HEK293 (cell line): ENCODE measurements around the gene GON7.

Source experiments
- CTCF ChIA-PET: fragments of 350-600 bp; formaldehyde crosslinking; extraction: SDS; loops from one replicate; lab custom pipeline; 2021; ENCODE audit warnings: antibody characterized with exemption; lab: Yijun Ruan, JAX
- POLR2A ChIA-PET: fragments of 300-600 bp; formaldehyde crosslinking; extraction: SDS; loops from one replicate; lab custom pipeline; 2020; ENCODE audit warnings: antibody characterized with exemption, inconsistent platforms; lab: Yijun Ruan, JAX
- H3K27ac ChIP-seq: fragments of 200-500 bp; sonication (Bioruptor generic); 2 replicates; pipeline ENCODE4 v1.5.1; 2014; ENCODE audit warnings: low read depth, low read length, control low read depth, inconsistent platforms; ENCODE audit errors: extremely low read depth
- H3K36me3 ChIP-seq, 2 experiments: fragments of 200-500 bp in 1 of 2; sonication (Bioruptor generic) in 1 of 2; 1 replicate in 1 of 2; 2 replicates in 1 of 2; pipeline ENCODE4 v1.5.1; 2014 to 2017; ENCODE audit warnings: inconsistent platforms in 2 of 2, low read length in 2 of 2; ENCODE audit not compliant: control insufficient read depth in 2 of 2, insufficient read depth in 1 of 2
- H3K4me1 ChIP-seq: fragments of 200-500 bp; sonication (Bioruptor generic); 2 replicates; pipeline ENCODE4 v1.5.1; 2014; ENCODE audit warnings: mild to moderate bottlenecking, low read length, inconsistent platforms; ENCODE audit not compliant: control insufficient read depth, insufficient read depth
- H3K4me3 ChIP-seq: 2 replicates; pipeline ENCODE4 v1.5.1; 2011; ENCODE audit warnings: low read depth, mild to moderate bottlenecking, control low read depth, low read length, moderate library complexity
- H3K9me3 ChIP-seq: fragments of 200-500 bp; sonication (Bioruptor generic); 2 replicates; pipeline ENCODE4 v1.5.1; 2014; ENCODE audit warnings: low read depth, low read length, inconsistent platforms; ENCODE audit not compliant: control insufficient read depth, insufficient read depth
- GLI4 ChIP-seq: fragments of 450-650 bp; formaldehyde crosslinking; IDR thresholded peaks from 2 replicates; pipeline ENCODE4 v1.5.1; 2016; ENCODE audit warnings: missing biosample characterization, missing genetic modification characterization
- KLF10 ChIP-seq: fragments of 450-650 bp; IDR thresholded peaks from 2 replicates; pipeline ENCODE4 v1.5.1; 2018; ENCODE audit warnings: missing biosample characterization, mild to moderate bottlenecking, missing genetic modification characterization
- KLF7 ChIP-seq: fragments of 450-650 bp; formaldehyde crosslinking; IDR thresholded peaks from 2 replicates; pipeline ENCODE4 v1.5.1; 2016; ENCODE audit warnings: missing biosample characterization, missing genetic modification characterization, borderline replicate concordance
- OSR2 ChIP-seq: fragments of 450-650 bp; formaldehyde crosslinking; IDR thresholded peaks from 2 replicates; pipeline ENCODE4 v1.5.1; 2016; ENCODE audit warnings: missing biosample characterization, missing genetic modification characterization
- RBAK ChIP-seq: fragments of 450-650 bp; formaldehyde crosslinking; IDR thresholded peaks from 2 replicates; pipeline ENCODE4 v1.5.1; 2016; ENCODE audit warnings: missing biosample characterization, missing genetic modification characterization
- SALL2 ChIP-seq: fragments of 450-650 bp; formaldehyde crosslinking; IDR thresholded peaks from 2 replicates; pipeline ENCODE4 v1.5.0; 2017; ENCODE audit warnings: missing biosample characterization, mild to moderate bottlenecking, missing genetic modification characterization, borderline replicate concordance
- SP2 ChIP-seq: fragments of 450-650 bp; formaldehyde crosslinking; IDR thresholded peaks from 2 replicates; pipeline ENCODE4 v1.5.1; 2016; ENCODE audit warnings: missing biosample characterization, missing genetic modification characterization
- YY2 ChIP-seq: fragments of 450-650 bp; formaldehyde crosslinking; IDR thresholded peaks from 2 replicates; pipeline ENCODE4 v1.5.1; 2016; ENCODE audit warnings: missing biosample characterization, missing genetic modification characterization
- ZBTB8A ChIP-seq: fragments of 450-650 bp; formaldehyde crosslinking; IDR thresholded peaks from 2 replicates; pipeline ENCODE4 v1.5.1; 2016; ENCODE audit warnings: missing biosample characterization, missing genetic modification characterization
- ZFP41 ChIP-seq: fragments of 450-650 bp; formaldehyde crosslinking; IDR thresholded peaks from 2 replicates; pipeline ENCODE4 v1.5.1; 2016; ENCODE audit warnings: missing biosample characterization, missing genetic modification characterization, borderline replicate concordance
- ZNF157 ChIP-seq: fragments of 450-650 bp; formaldehyde crosslinking; IDR thresholded peaks from 2 replicates; pipeline ENCODE4 v1.5.1; 2016; ENCODE audit warnings: missing biosample characterization, missing genetic modification characterization
- ZNF16 ChIP-seq: fragments of 450-650 bp; formaldehyde crosslinking; IDR thresholded peaks from 2 replicates; pipeline ENCODE4 v1.5.1; 2016; ENCODE audit warnings: low read depth, missing biosample characterization, missing genetic modification characterization
- ZNF394 ChIP-seq: fragments of 450-650 bp; formaldehyde crosslinking; IDR thresholded peaks from 2 replicates; pipeline ENCODE4 v1.5.1; 2016; ENCODE audit warnings: missing biosample characterization, missing genetic modification characterization, mild to moderate bottlenecking, moderate library complexity, borderline replicate concordance
- ZNF530 ChIP-seq: fragments of 450-650 bp; formaldehyde crosslinking; IDR thresholded peaks from 2 replicates; pipeline ENCODE4 v1.5.1; 2016; ENCODE audit warnings: low read depth, missing biosample characterization, missing genetic modification characterization
- ZNF561 ChIP-seq: fragments of 450-650 bp; IDR thresholded peaks from 2 replicates; pipeline ENCODE4 v1.5.1; 2018; ENCODE audit warnings: missing biosample characterization, missing genetic modification characterization, borderline replicate concordance
- ZNF600 ChIP-seq: fragments of 450-650 bp; formaldehyde crosslinking; IDR thresholded peaks from 2 replicates; pipeline ENCODE4 v1.5.1; 2016; ENCODE audit warnings: missing biosample characterization, missing genetic modification characterization
- ZNF626 ChIP-seq: fragments of 450-650 bp; sonication (Bioruptor Pico); formaldehyde crosslinking; IDR thresholded peaks from 2 replicates; pipeline ENCODE4 v1.5.1; 2018; ENCODE audit warnings: missing biosample characterization, missing genetic modification characterization, inconsistent platforms
- ZNF664 ChIP-seq: fragments of 450-650 bp; formaldehyde crosslinking; IDR thresholded peaks from 2 replicates; pipeline ENCODE4 v1.5.1; 2016; ENCODE audit warnings: missing biosample characterization, missing genetic modification characterization
- ZNF768 ChIP-seq: fragments of 450-650 bp; formaldehyde crosslinking; IDR thresholded peaks from 2 replicates; pipeline ENCODE4 v1.5.1; 2018; ENCODE audit warnings: missing biosample characterization, mild to moderate bottlenecking, missing genetic modification characterization
- ZNF792 ChIP-seq: fragments of 450-650 bp; formaldehyde crosslinking; IDR thresholded peaks from 2 replicates; pipeline ENCODE4 v1.5.1; 2016; ENCODE audit warnings: missing biosample characterization, missing genetic modification characterization
- TF ChIP-seq, protein P1 (sequence below): fragments of 450-650 bp; formaldehyde crosslinking; IDR thresholded peaks from 2 replicates; pipeline ENCODE4 v1.5.1; 2016; ENCODE audit warnings: missing biosample characterization, missing genetic modification characterization
- TF ChIP-seq, protein P2 (sequence below): fragments of 450-650 bp; formaldehyde crosslinking; IDR thresholded peaks from 2 replicates; pipeline ENCODE4 v1.5.1; 2016; ENCODE audit warnings: missing biosample characterization, missing genetic modification characterization
- TF ChIP-seq, protein P3 (sequence below): fragments of 450-650 bp; formaldehyde crosslinking; IDR thresholded peaks from 2 replicates; pipeline ENCODE4 v1.5.1; 2016; ENCODE audit warnings: missing biosample characterization, missing genetic modification characterization
- TF ChIP-seq, protein P4 (sequence below): fragments of 450-650 bp; formaldehyde crosslinking; IDR thresholded peaks from 2 replicates; pipeline ENCODE4 v1.5.1; 2017; ENCODE audit warnings: missing biosample characterization, missing genetic modification characterization
- TF ChIP-seq, protein P5 (sequence below): sonication (generic); formaldehyde crosslinking; IDR thresholded peaks from 2 replicates; pipeline ENCODE4 v1.8.1; 2022; ENCODE audit warnings: mild to moderate bottlenecking, moderate library complexity, missing genetic modification reagents
- TF ChIP-seq, protein P6 (sequence below): fragments of 450-650 bp; formaldehyde crosslinking; IDR thresholded peaks from 2 replicates; pipeline ENCODE4 v1.5.1; 2016; ENCODE audit warnings: missing biosample characterization, missing genetic modification characterization
- TF ChIP-seq, protein P7 (sequence below): fragments of 450-650 bp; formaldehyde crosslinking; IDR thresholded peaks from 2 replicates; pipeline ENCODE4 v1.5.1; 2016; ENCODE audit warnings: missing biosample characterization, missing genetic modification characterization

Gene GON7

DNA sequence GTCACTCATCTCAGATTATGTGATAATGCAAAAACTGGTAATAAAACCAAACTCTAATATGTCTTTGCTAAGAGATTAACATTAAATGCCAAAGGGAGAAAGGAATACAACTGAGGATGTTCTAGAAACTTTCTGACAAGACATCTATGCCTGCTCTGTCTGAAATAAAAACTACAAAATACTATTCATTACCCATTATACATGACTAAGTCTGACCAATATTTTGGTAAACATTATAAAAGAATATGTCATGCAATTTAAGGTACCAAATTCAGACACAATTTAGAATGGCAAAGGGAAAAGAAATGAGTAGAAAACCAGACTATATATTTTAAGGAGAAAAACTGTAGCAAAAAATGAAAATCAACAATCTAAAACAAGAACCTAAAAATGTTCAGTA lies 39.7 kb upstream of the GON7 start:
- Histone ChIP-seq H3K27ac (no peak overlapping the region), H3K4me3 (no peak overlapping the region), H3K36me3 (peaks cover 17 to 60% of the 10 kb centered on the region in 2 experiments), H3K4me1 (no peaks in the 10 kb centered on the region; the same call in 1 of the 2 replicates), H3K9me3 (no peaks in the 10 kb centered on the region)
- TF ChIP-seq SP2 (no peak), ZNF768 (tag by site-specific recombination) (no peak), ZBTB8A (tag by site-specific recombination) (no peak), ZNF600 (tag by site-specific recombination) (no peak), OSR2 (tag by site-specific recombination) (no peak), ZNF16 (tag by site-specific recombination) (no peak), KLF7 (tag by site-specific recombination) (no peak), GLI4 (tag by site-specific recombination) (no peak), KLF10 (tag by site-specific recombination) (no peak), ZFP41 (tag by site-specific recombination) (no peak), ZNF792 (no peak), ZNF561 (tag by site-specific recombination) (no peak), ZNF626 (tag by site-specific recombination) (no peak), ZNF664 (tag by site-specific recombination) (no peak)
- TF ChIP-seq, protein P1, sequence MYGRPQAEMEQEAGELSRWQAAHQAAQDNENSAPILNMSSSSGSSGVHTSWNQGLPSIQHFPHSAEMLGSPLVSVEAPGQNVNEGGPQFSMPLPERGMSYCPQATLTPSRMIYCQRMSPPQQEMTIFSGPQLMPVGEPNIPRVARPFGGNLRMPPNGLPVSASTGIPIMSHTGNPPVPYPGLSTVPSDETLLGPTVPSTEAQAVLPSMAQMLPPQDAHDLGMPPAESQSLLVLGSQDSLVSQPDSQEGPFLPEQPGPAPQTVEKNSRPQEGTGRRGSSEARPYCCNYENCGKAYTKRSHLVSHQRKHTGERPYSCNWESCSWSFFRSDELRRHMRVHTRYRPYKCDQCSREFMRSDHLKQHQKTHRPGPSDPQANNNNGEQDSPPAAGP (tag by site-specific recombination): no peak
- TF ChIP-seq, protein P2, sequence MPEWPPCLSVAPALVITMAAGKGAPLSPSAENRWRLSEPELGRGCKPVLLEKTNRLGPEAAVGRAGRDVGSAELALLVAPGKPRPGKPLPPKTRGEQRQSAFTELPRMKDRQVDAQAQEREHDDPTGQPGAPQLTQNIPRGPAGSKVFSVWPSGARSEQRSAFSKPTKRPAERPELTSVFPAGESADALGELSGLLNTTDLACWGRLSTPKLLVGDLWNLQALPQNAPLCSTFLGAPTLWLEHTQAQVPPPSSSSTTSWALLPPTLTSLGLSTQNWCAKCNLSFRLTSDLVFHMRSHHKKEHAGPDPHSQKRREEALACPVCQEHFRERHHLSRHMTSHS (tag by site-specific recombination): no peak
- TF ChIP-seq, protein P3, sequence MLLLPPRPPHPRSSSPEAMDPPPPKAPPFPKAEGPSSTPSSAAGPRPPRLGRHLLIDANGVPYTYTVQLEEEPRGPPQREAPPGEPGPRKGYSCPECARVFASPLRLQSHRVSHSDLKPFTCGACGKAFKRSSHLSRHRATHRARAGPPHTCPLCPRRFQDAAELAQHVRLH (tag by site-specific recombination): no peak
- TF ChIP-seq, protein P4, sequence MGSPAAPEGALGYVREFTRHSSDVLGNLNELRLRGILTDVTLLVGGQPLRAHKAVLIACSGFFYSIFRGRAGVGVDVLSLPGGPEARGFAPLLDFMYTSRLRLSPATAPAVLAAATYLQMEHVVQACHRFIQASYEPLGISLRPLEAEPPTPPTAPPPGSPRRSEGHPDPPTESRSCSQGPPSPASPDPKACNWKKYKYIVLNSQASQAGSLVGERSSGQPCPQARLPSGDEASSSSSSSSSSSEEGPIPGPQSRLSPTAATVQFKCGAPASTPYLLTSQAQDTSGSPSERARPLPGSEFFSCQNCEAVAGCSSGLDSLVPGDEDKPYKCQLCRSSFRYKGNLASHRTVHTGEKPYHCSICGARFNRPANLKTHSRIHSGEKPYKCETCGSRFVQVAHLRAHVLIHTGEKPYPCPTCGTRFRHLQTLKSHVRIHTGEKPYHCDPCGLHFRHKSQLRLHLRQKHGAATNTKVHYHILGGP (tag by site-specific recombination): no peak
- TF ChIP-seq, protein P5, sequence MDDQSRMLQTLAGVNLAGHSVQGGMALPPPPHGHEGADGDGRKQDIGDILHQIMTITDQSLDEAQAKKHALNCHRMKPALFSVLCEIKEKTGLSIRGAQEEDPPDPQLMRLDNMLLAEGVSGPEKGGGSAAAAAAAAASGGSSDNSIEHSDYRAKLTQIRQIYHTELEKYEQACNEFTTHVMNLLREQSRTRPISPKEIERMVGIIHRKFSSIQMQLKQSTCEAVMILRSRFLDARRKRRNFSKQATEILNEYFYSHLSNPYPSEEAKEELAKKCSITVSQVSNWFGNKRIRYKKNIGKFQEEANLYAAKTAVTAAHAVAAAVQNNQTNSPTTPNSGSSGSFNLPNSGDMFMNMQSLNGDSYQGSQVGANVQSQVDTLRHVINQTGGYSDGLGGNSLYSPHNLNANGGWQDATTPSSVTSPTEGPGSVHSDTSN (CRISPR knock-in tag): no peak
- POLR2A ChIA-PET: no interaction called here
- CTCF ChIA-PET: no interaction called here

DNA sequence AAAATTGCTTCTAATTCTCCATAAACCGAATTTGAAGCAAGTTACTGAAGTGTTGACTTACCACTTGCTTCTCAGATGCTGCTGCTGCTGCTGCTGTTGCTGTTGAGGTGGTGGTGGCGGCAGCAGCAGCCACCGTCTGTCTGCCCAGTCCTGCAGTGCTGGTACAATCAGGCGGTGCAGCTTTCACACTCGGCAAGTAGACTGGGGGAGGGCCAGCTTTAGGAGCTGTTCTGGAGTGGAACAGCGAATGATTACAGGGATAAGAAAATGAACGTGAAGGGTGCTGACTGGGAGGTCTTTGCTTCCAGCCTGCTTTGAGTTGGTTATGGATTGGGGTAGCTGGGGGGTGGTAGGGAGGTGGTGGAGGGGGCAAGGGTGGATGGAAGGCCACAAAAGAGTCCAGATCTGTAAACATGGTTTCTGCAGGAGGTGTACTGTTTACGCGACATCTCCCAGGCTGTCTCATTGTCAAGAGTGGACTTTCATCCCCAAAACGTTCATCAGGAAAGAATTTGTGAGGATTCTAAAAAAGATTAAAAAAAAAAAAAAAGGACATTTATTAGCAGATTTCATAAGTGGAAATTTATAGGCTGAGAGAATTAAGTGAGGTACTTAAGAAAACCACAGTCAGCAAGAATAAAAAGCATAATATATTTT lies 39.0 kb upstream of the GON7 start:
- H3K4me3 ChIP-seq: no peak overlapping the region
- H3K27ac ChIP-seq: no peak overlapping the region
- no peaks in the 10 kb centered on the region for H3K9me3 ChIP-seq
- CTCF ChIA-PET: no interaction called here
- no peaks in the 10 kb centered on the region; the same call in 1 of the 2 replicates for H3K4me1 ChIP-seq
- POLR2A ChIA-PET: no interaction called here
- peaks cover 17 to 61% of the 10 kb centered on the region in 2 experiments for H3K36me3 ChIP-seq
- TF ChIP-seq RBAK (tag by site-specific recombination) (no peak), ZNF157 (tag by site-specific recombination) (no peak), ZNF394 (tag by site-specific recombination) (no peak), SALL2 (tag by site-specific recombination) (no peak), YY2 (no peak), ZNF530 (tag by site-specific recombination) (no peak)
- TF ChIP-seq, protein P6, sequence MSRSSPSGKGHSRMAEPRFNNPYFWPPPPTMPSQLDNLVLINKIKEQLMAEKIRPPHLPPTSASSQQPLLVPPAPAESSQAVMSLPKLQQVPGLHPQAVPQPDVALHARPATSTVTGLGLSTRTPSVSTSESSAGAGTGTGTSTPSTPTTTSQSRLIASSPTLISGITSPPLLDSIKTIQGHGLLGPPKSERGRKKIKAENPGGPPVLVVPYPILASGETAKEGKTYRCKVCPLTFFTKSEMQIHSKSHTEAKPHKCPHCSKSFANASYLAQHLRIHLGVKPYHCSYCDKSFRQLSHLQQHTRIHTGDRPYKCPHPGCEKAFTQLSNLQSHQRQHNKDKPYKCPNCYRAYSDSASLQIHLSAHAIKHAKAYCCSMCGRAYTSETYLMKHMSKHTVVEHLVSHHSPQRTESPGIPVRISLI (tag by site-specific recombination): no peak
- TF ChIP-seq, protein P7, sequence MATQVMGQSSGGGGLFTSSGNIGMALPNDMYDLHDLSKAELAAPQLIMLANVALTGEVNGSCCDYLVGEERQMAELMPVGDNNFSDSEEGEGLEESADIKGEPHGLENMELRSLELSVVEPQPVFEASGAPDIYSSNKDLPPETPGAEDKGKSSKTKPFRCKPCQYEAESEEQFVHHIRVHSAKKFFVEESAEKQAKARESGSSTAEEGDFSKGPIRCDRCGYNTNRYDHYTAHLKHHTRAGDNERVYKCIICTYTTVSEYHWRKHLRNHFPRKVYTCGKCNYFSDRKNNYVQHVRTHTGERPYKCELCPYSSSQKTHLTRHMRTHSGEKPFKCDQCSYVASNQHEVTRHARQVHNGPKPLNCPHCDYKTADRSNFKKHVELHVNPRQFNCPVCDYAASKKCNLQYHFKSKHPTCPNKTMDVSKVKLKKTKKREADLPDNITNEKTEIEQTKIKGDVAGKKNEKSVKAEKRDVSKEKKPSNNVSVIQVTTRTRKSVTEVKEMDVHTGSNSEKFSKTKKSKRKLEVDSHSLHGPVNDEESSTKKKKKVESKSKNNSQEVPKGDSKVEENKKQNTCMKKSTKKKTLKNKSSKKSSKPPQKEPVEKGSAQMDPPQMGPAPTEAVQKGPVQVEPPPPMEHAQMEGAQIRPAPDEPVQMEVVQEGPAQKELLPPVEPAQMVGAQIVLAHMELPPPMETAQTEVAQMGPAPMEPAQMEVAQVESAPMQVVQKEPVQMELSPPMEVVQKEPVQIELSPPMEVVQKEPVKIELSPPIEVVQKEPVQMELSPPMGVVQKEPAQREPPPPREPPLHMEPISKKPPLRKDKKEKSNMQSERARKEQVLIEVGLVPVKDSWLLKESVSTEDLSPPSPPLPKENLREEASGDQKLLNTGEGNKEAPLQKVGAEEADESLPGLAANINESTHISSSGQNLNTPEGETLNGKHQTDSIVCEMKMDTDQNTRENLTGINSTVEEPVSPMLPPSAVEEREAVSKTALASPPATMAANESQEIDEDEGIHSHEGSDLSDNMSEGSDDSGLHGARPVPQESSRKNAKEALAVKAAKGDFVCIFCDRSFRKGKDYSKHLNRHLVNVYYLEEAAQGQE (tag by site-specific recombination): no peak
